Measurements from ENCODE around the gene IFNA13.

GRCh38 chr9:21398955-21399489, 31.2 kb upstream of the IFNA13 start:
- no peak for TF ChIP-seq POLR2A (IDR thresholded peaks at IDR 0.05; ENCODE audit: low read length)
- no peak for TF ChIP-seq GATA1 (IDR thresholded peaks at IDR 0.05; ENCODE audit: low read depth, low read length)

Measured in erythroblast (primary cell).